ENCODE results near the gene TMC3.

DNA sequence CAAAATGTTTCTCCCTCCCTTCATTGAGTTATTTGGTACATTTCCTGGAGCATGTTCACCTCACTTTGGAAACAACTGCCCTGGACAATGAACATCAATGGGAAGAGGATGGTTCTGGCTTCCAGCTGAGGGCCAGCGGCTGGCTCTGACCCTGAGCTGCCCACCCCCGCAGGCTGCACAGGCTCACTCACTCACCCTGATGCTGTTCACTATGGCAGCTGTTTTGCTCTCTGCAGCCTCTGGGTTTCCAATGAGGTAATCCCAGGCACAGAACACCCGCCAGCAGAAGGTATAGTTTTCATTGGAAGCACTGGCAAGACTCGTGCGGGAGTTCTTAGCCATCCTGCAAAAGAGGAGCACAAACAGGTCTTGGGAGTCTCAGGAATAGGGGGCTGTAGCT, 17.8 kb downstream of the TMC3 start:
- TF ChIP-seq POLR2AphosphoS5 (IDR thresholded peaks at IDR 0.05) (no peak), POLR2A (IDR thresholded peaks at IDR 0.05) (no peak), EP300 (IDR thresholded peaks at IDR 0.05) (no peak)
- TF ChIP-seq, protein P1, sequence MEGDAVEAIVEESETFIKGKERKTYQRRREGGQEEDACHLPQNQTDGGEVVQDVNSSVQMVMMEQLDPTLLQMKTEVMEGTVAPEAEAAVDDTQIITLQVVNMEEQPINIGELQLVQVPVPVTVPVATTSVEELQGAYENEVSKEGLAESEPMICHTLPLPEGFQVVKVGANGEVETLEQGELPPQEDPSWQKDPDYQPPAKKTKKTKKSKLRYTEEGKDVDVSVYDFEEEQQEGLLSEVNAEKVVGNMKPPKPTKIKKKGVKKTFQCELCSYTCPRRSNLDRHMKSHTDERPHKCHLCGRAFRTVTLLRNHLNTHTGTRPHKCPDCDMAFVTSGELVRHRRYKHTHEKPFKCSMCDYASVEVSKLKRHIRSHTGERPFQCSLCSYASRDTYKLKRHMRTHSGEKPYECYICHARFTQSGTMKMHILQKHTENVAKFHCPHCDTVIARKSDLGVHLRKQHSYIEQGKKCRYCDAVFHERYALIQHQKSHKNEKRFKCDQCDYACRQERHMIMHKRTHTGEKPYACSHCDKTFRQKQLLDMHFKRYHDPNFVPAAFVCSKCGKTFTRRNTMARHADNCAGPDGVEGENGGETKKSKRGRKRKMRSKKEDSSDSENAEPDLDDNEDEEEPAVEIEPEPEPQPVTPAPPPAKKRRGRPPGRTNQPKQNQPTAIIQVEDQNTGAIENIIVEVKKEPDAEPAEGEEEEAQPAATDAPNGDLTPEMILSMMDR (IDR thresholded peaks at IDR 0.05), result no peak
